Fibroblast of gingiva (primary cell): Measurements from ENCODE around the gene CARD11.

Experiments used
- DNase-seq: peaks from one replicate; pipeline ENCODE4 v3.0.0-alpha.2; 2011; ENCODE audit warnings: low read depth

The CARD11 gene

GRCh38 chr7:2940466-2940865 lies 103.2 kb downstream of the CARD11 start:
- DNase-seq = no peak

DNA sequence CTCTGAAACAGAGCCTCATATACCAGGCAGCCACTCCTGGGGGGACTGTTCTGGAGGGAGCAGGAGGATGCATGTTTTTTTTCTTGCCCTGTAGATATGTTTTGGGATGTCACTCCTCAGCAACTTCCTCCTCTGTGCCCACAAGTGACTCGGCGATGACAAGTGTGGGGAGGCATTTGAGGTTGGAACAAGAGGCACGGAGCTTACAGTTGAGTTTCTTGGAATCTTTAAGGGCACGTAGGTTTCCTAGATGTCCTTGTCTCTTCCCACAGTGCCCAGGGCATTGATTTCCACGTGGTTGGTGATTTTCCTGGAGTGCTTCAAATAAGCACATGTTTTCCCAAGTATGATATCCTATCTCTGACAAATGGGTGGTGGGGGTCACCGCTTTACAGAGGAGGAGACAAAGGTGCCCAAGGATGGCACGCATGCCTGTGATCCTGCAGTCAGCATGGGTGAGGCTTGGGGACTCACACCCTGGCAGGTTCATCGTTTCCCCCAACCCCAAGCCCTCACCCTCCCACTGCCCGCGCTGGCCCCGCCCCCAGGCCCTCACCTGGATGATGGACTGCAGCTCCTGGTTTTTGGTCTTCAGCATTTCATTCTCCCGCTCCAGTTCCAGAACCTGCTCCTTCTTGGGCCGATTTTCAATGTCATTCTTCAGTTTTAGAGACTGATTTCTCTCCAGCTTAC lies 104.3 kb downstream of the CARD11 start:
- no peak for DNase-seq

DNA sequence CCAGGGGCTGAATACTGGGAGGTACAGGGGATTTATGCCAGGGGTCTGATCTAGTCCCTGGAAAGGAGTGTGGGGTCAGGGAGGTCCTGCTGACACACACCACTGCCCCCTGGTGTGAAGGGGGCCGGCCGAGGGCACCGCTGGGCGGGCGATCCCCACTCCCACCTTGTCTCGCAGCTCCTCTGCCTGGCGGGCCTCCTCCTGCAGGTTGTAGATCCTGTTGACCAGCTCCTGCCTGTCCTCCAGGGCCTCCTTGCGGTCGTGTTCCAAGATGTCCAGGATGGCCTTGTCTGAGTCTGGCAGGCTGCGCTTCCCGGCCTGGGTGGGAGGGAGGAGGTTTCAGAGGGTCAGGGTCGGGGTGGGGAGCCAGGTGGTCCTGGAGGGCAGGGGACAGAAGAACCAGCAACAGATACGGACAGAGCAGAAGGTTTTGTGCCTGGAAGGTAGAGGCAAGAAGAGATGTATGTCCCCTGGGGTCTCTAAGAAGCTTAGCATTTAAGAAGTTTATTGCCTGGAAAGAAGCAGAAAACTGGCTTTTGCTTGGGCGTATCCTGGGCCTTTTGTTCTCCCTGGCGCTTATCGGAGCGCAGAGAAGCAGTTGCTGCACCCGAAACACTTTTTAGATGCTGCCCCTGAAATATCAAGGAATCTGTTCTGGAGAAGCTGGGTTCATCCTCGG lies 105.0 kb downstream of the CARD11 start:
- no peak for DNase-seq

DNA sequence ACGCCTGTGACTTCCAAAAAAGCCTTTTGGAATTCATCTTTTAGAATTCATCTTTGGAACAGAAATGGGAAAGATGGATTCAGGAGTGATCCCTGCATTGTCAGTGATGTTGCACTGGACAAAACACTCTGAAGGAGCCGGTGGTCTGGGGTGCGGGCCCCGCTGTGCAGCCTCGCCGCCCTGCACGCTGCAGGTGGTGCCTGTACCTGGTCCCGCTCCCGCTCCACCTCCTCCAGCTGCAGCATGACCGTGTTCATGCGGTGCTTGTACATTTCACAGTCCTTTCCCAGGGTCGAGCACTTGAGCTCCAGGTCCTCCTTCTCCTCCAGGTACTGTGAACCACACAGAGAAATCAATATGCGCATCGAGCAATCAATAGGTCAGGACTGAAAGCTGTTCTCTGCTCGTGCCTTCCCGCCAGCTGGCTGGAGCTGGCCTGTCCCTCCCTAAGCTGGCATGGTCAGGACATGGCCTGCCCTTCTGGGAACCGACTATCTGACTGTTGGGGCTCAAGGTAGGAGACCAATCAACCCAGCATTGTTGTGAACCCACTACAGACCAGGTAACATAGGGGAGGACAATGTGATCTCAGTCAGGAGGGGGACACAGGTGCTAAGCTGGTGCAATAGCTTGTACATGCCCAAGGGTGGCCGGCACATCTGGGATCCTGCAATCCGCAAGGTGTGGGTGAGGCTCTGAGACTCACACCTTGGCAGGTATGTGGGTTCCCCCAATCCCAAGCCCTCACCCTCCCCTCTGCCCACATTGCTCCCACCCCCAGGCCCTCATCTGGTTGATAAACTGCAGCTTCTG lies 105.8 kb downstream of the CARD11 start:
- DNase-seq = no peak

DNA sequence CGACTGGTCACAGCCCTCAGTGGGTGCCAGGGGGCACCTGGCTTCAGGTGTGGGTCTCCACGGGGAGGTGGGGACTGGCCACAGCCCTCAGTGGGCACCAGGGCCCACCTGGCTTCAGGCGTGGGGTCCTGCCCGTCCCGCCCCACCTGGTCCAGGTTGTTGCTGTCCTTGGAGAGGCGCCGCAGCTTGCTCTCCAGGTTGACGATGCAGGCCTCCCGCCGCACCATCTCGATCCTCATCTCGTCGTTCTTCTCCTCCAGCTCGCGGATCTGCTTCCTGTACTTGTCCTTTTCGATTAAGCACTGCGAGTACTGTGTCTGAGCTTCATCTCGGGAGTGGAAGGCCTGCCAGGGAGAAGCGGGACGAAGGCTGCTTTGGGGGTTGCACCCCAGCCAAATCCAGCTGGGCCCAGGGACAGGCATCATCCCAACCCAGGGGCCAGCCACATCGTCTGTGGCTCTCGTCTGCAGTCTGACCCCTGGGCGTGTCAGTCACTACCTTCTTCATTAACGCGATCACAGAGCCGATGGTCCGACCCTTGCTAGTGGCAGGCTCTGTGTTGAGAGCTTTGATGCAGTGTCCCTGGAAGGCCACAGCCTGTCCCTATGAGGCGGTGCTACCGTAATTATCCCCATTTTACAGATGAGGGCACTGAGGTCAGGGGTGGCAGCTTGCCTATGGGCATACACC lies 106.6 kb downstream of the CARD11 start:
- DNase-seq = no peak

DNA sequence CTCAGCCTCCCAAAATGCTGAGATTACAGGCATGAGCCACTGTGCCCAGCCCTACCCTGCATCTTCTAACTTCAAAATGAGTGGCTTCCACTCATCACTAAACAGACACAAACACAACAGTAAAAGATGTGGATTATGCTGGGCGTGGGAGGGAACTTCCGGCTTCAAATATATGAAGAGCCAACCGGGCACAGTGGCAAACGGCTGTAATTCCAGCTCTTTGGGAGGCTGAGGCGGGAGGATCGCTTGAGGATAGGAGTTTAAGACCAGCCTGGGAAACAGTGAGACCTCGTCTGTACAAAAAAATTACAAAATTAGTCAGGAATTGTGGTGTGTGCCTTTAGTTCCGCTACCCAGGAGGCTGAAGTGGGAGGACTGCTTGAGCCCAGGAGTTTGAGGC lies 107.4 kb downstream of the CARD11 start:
- DNase-seq = no peak

DNA sequence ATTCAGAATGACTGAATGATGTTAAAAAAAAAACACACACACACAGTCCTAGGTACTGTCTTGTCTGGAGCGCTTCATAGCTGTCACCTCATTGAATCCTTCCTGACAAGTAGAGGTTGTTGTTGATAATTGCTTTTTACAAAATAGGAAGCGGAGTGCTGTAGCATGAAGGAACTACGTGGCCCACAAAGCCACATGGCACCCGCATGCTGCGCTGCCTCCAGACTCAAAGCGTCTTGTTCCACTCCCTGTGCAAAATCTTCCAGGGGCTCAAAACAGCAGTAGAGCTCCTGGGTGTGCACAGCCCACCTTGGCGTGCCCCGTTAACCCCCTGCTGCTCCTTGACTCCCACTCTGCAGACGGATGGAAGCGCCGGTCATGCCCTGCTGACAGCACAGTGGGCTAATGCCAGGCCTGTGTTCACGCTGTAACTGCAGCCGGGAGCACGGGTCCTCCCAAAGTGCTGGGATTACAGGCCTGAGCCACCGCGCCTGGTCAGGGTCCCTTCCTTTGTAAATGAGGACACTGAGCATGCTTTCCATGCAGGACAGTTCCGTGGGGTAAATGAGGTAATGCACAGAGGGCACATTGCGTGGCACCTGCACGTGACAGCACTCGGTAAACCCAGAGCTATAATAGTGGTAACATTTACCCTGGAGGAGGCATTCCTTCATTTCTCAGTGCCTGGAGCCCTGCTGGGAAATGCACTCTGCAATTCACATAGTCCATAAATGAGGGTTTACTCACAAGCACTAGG lies 108.5 kb downstream of the CARD11 start:
- no peak for DNase-seq

GRCh38 chr7:2934211-2934731 lies 109.4 kb downstream of the CARD11 start:
- DNase-seq = no peak

DNA sequence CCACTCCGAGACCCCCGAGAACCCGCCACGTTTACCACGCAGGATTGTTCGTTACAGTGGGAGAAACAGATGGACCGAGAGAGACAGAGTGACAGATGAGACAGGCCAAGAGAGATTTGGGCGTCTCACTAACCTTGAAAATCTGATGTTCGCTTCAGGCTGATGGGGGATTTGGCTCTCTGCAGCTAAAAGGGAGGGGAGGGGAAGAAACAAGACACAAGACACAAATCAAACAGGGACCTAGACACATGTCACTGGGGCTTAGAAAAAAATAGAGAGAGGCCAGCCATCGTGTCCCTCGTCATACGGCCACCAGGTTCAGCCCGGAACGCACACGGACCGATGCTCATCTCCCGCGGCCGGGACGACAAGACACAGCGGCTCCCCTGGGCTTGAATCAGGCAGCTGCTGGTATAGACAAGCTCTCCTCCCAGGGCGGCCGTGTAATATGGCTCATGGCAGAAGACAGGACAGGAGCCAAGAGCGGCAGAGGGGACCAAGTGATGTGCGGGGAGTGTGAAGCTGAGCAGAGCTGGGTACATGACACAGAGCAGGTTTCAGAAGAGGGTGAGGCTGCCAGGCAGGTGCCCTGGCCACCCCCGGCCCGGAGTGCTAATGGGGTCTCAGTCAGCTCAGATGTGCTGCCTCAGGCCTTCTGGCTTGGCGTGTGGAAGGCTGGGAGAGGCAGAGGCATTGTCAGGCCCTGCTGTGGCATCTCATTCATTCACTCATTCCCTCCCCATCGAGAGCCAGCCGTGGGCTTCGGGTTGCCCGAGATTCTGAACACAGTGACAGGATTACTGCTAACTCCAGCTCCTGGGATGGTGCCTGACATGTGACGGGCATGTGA lies 111.0 kb downstream of the CARD11 start:
- no peak for DNase-seq

GRCh38 chr7:2931034-2931415 lies 112.6 kb downstream of the CARD11 start:
- DNase-seq = no peak

DNA sequence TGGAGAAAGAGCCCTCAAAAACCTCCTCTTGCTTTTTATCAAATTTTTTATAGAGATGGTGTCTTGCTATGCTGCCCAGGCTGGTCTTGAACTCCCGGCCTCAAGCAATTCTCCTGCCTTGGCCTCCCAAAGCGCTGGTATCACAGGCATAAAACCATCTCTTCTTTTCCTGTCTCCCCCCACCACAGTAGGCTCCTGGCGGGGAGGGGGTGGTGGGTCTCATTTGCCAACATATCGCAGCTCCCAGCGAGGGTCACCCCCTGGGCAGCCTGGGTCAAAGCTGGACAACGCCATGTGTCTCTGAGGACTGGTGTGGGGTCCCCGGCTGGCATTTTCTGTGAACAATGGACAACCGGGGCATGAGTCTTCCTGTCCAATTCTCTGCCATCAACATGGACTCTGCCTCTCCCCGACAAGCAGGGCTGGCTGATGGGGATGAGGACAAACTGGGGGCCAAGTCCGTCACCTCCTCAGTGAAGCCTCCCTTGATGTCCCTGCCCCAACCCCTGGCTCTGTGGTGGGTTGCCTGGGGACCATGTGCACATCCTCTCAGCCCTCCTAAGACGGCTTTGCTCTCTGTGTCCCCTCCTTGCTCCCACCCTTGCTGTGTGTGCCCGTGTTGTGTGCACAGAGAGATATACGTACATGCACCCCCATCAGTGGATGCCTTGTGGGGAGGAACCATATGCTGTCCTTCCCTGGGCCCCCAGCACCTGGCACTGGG lies 113.2 kb downstream of the CARD11 start:
- no peak for DNase-seq

DNA sequence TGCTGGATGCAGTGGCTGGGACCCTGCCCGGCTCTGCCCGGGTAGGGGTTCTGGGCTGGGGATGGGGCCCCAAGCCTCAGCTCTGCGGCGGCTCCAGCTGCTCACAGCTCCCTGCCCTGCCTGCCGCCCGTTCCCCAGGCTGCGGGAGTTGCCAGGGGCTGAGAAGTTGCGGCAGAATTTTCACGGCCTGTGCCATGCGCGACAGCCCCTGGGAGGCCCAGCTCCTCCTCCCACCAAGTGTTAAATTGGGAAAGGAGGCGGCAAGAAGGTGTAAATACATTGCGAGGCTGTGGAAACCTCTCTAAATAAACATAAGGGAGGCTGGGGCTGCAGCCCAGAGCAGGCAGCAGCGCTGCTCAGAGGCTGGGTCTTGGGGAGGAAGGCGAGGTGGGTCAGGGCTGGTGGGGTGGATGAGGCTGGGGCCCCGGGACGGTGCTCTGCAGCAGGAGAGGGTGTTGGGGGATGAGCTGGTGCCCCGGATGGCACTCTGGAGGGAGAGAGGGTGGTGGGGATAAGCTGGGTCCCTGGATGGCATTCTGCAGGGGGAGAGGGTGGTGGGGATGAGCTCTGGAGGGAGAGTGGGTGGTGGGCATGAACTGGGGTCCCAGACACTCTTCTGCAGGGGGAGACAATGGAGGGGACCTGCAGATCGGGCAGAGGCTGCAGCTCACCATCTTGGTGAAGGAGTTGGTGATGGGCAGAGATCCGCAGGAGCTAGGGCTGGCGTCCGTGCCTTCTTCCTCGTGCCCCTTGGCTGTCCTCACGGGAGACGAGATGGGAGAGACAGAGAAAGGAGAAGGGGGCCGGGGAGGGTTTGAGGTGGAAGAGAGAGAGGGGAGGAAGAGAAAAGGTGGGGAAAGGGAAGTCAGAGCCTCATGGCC lies 114.1 kb downstream of the CARD11 start:
- DNase-seq = no peak

DNA sequence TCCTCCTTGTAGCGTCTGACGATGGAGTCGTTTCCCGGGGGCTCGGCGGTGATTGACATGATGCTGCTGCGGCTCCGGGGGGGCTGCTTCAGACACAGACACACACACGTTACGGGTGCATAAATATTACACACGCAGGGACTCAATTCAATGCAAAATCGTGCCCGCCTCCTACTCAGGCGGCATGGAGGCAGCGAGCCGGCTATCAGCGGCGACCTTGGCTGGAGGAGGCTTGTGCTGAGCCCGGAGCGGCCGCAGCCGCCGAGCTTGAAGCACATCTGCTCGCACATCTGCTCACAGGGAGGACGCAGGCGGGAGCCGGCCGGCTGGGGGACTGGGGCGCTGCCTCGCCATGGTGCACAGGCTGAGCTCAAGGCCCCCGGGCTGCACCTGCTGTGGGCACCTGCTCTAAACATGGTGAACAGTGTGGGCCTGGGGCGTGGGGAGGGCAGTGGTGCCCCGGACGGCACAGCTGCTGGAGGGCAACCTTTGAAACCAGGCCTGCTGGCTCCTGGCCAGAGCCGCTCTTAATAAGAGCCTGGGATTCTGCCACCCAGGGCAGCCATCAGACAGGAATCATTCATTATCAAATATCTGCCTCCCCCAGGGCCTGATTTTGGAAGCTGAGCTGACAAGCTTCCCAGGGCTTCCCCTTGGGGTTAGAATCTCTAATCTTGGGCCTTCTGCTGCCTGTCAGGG lies 114.9 kb downstream of the CARD11 start:
- no peak for DNase-seq

DNA sequence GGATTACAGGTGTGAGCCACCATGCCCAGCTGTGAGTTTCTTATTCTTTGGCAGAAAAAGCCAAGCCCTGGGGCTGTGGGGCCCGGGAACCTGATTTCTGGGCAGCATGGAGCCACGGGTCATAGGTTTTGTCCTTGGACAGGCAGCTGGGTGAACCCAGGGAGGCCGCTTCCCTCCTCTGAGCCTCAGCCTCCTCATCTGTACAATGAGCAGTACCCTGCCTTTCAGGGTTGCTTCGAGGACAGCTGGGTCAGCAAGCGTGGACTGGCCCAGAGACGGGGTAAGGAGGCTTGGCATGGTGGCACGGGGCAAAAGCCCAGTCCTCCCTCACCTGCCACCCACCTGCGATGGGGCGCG lies 115.4 kb downstream of the CARD11 start:
- DNase-seq = no peak

- no peak for DNase-seq
These were observed 116.1 kb downstream of the CARD11 start for GRCh38 chr7:2927592-2927991.

DNA sequence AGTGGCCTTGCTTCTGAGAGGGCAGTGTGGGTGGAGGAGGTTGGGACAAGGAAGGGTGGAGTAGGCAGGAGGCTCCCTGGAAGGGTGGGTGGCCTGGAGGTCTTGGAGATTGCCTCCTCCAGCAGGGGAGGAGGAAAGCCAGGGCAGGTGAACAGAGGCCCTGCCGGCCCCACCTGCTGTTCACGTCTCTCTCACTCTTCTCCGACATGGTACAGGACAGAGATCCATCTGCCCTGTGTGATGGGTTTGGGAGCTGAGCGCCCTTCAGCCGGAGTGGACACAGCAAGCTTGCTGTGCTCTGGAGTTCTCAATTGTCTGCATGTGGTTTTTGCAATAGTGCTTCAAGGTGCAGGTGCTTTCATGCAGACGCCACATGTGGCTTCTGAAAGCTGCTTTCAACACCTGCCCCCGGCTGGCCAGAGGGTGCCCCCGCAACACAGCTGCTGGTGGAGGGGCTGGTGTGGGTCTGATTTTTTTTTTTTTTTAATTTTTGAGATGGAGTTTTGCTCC lies 116.7 kb downstream of the CARD11 start:
- no peak for DNase-seq

DNA sequence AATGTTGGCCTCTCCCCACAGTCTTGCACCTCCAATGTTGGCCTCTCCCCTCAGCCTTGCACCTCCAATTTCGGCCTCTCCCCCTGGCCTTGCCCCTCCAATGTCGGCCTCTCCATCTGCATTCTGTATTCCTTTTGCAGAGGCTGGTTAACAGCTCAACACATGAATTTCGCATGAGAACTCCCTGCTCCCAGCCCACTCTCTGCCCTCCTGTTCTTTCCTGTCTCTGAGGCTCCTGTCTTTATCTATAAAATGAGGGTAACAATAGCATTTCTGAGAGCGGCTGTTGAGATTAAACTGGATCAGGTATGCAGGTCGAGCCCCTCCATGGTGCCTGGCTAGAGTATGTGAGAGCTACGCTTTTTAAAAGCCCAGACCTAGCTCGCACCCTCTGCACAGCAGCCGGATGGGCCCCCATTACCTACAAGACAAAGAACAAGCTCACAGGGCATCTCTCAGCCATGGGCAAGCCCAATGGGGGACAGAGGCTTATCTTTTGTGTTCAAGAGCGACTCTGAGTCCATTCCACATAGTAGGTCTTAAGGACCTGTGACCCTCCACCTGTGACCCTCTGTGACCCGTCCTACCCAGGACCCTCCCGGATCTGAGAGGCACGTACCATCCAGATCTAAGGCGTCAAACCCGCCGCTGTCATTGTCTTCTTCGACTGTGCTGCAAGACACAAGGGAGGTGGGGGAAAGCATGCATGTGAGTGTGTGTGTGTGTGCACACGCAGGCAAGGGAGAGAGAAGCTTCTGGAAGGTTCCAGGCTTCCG lies 117.4 kb downstream of the CARD11 start:
- DNase-seq = no peak
